Mammary epithelial cell (primary cell): ENCODE measurements around the gene SMC1B.

Source experiments
- EZH2 ChIP-seq: IDR thresholded peaks from 2 replicates; pipeline ENCODE4 v1.6.1; 2012; ENCODE audit warnings: low read length, inconsistent platforms, borderline replicate concordance
- TF ChIP-seq, protein P1 (sequence below), 2 donors: IDR thresholded peaks in 1 of 2; conservative IDR thresholded peaks in 1 of 2; 2 replicates each; pipeline ENCODE4 v1.5.1; 2011 to 2012; ENCODE audit warnings: inconsistent platforms in 2 of 2, low read length in 2 of 2, mild to moderate bottlenecking in 2 of 2, control low read depth in 1 of 2, low read depth in 1 of 2; ENCODE audit not compliant: insufficient read depth in 1 of 2; ENCODE audit errors: extremely low read depth in 1 of 2

DNA sequence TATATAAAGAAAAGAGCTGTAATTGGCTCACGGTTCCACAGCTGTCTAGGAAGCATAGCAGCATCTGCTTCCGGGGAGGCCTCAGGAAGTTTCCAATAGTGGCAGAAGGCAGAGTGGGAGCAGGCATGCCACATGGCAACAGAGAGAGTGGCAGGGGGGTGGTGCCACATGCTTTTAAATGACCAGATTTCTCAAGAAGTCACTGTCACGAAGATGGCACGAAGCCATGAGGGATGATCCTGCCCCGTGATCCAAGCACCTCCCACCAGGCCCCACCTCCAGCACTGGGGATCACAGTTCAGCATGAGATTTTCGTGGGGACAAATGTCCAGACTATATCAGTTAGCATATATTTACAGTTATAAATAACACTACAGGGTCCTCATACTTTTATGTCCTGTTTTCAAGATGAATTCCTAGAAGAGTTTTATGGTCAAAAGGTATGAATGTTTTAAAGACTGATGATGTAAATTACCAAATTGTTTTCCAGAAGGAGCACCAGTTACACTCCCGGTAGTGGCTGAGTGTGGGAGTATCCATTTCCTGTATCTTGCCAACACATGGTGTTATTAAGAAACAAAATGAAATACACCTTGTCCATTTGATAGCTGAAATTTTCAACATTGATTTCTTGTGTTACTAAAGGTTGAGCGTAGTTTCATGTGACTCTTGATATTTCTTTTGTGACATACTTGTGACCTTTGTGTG is 84.4 kb downstream of the SMC1B start:
- TF ChIP-seq, protein P1, sequence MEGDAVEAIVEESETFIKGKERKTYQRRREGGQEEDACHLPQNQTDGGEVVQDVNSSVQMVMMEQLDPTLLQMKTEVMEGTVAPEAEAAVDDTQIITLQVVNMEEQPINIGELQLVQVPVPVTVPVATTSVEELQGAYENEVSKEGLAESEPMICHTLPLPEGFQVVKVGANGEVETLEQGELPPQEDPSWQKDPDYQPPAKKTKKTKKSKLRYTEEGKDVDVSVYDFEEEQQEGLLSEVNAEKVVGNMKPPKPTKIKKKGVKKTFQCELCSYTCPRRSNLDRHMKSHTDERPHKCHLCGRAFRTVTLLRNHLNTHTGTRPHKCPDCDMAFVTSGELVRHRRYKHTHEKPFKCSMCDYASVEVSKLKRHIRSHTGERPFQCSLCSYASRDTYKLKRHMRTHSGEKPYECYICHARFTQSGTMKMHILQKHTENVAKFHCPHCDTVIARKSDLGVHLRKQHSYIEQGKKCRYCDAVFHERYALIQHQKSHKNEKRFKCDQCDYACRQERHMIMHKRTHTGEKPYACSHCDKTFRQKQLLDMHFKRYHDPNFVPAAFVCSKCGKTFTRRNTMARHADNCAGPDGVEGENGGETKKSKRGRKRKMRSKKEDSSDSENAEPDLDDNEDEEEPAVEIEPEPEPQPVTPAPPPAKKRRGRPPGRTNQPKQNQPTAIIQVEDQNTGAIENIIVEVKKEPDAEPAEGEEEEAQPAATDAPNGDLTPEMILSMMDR (conservative IDR thresholded peaks at IDR 0.05 in 1 of 2, IDR thresholded peaks at IDR 0.05 in 1 of 2; ENCODE audit: extremely low read depth in 1 of 2, insufficient read depth in 1 of 2, low read depth in 1 of 2, low read length in 2 of 2), result no peak
- no peak for TF ChIP-seq EZH2
